ENCODE data around the gene RIPOR3. TPM values are rescaled to one million over a fixed set of nuclear protein-coding genes. Genes with fewer than 3 reads are reported as not detected.

Gene RIPOR3
- total RNA-seq, 2 experiments from 2014 or later: 0.53 TPM; not detected in 1

DNA sequence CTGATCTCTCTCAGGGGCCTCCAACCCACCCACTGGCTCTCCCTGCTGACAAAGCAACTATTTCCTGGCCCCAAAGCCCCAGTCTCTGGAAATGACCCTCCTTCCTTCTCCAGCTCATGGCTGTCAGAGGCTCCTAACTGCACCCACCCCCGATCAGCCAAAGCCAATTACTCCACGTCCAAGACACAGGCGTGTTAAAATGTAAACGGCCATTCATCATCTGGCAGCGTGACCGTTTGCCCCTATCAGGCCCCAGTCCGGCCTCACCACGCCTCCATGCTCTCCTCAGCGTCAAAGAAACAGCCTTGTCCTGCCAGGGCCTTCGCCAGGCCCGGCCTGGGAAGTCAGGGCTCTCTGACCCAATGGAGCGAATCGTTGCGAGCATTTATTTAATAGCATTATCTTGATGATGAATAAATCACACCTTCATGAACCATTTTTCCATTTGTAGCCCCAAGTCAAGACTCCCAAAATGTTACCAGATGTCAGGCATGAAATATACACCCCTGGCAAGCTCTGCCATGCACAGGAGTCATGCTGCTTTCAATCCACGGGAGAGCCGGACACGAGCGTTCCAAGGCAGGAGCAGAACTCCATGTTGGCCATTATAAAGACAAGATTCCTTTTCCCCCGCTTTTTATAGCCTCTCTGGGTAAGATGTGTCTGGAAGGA is 17.7 kb downstream of the RIPOR3 start:
- Histone ChIP-seq H3K27ac (ENCODE audit: low read depth, low read length, poor library complexity, severe bottlenecking) (no peak overlapping the region), H3K4me1 (ENCODE audit: insufficient read depth, low read length, poor library complexity, severe bottlenecking) (no peaks in the 10 kb centered on the region), H2AFZ (ENCODE audit: low read length) (no peak overlapping the region), H3K9me3 (ENCODE audit: low read length) (no peaks in the 10 kb centered on the region), H4K20me1 (ENCODE audit: insufficient read depth, low read length) (no peaks in the 10 kb centered on the region), H3K36me3 (ENCODE audit: insufficient read depth, low read length) (no peaks in the 10 kb centered on the region), H3K4me2 (ENCODE audit: low read length) (no peak overlapping the region), H3K4me3 (ENCODE audit: low read depth, low read length, poor library complexity, severe bottlenecking) (no peak overlapping the region), H3K9me2 (ENCODE audit: insufficient read depth, low read length) (no peaks in the 10 kb centered on the region), H3K79me2 (ENCODE audit: insufficient read depth, low read depth, low read length) (no peaks in the 10 kb centered on the region)
- ChIA-PET CTCF (ENCODE audit: unreplicated experiment) (no interaction called here), POLR2A (no interaction called here)
- BruUV-seq (replicated peaks): no TSS peak
- DNase-seq (ENCODE audit: low spot score): no peak
- intact Hi-C loops (cut with micrococcal nuclease; ENCODE audit: unreplicated experiment): no loop called here
- no peak for TF ChIP-seq EZH2phosphoT487 (IDR thresholded peaks at IDR 0.05; ENCODE audit: borderline replicate concordance, low read depth, low read length)
- TF ChIP-seq, protein P1, sequence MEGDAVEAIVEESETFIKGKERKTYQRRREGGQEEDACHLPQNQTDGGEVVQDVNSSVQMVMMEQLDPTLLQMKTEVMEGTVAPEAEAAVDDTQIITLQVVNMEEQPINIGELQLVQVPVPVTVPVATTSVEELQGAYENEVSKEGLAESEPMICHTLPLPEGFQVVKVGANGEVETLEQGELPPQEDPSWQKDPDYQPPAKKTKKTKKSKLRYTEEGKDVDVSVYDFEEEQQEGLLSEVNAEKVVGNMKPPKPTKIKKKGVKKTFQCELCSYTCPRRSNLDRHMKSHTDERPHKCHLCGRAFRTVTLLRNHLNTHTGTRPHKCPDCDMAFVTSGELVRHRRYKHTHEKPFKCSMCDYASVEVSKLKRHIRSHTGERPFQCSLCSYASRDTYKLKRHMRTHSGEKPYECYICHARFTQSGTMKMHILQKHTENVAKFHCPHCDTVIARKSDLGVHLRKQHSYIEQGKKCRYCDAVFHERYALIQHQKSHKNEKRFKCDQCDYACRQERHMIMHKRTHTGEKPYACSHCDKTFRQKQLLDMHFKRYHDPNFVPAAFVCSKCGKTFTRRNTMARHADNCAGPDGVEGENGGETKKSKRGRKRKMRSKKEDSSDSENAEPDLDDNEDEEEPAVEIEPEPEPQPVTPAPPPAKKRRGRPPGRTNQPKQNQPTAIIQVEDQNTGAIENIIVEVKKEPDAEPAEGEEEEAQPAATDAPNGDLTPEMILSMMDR (conservative IDR thresholded peaks at IDR 0.05; ENCODE audit: low read length): no peak

DNA sequence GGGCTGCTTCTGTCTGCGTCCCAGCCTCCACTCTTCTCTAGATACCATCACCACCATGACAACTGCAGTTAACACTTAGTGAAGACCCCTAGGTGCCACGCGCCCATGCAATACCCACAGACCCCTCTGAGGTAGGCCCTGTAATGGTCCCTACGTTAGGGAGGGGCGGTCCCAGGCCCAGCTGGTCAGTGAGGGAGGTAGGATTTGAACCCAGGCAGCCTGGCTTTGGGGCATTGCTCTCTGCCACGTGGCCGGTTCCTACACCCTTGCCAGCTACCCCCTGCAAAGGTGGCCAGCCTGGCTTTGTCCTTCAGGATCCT is 18.2 kb downstream of the RIPOR3 start:
- Histone ChIP-seq H3K4me1 (ENCODE audit: insufficient read depth, low read length, poor library complexity, severe bottlenecking) (no peaks in the 10 kb centered on the region), H3K9me3 (ENCODE audit: low read length) (no peaks in the 10 kb centered on the region), H3K36me3 (ENCODE audit: insufficient read depth, low read length) (no peaks in the 10 kb centered on the region), H3K79me2 (ENCODE audit: insufficient read depth, low read depth, low read length) (no peaks in the 10 kb centered on the region), H3K27ac (ENCODE audit: low read depth, low read length, poor library complexity, severe bottlenecking) (no peak overlapping the region), H3K9me2 (ENCODE audit: insufficient read depth, low read length) (no peaks in the 10 kb centered on the region), H3K4me2 (ENCODE audit: low read length) (no peak overlapping the region), H4K20me1 (ENCODE audit: insufficient read depth, low read length) (no peaks in the 10 kb centered on the region), H2AFZ (ENCODE audit: low read length) (no peak overlapping the region), H3K4me3 (ENCODE audit: low read depth, low read length, poor library complexity, severe bottlenecking) (no peak overlapping the region)
- intact Hi-C loops (cut with micrococcal nuclease; ENCODE audit: unreplicated experiment): no loop called here
- TF ChIP-seq, protein P1 (conservative IDR thresholded peaks at IDR 0.05; ENCODE audit: low read length): no peak
- TF ChIP-seq EZH2phosphoT487 (IDR thresholded peaks at IDR 0.05; ENCODE audit: borderline replicate concordance, low read depth, low read length): no peak
- ChIA-PET POLR2A (no interaction called here), CTCF (ENCODE audit: unreplicated experiment) (no interaction called here)
- DNase-seq (ENCODE audit: low spot score): no peak
- no TSS peak for BruUV-seq (replicated peaks)

DNA sequence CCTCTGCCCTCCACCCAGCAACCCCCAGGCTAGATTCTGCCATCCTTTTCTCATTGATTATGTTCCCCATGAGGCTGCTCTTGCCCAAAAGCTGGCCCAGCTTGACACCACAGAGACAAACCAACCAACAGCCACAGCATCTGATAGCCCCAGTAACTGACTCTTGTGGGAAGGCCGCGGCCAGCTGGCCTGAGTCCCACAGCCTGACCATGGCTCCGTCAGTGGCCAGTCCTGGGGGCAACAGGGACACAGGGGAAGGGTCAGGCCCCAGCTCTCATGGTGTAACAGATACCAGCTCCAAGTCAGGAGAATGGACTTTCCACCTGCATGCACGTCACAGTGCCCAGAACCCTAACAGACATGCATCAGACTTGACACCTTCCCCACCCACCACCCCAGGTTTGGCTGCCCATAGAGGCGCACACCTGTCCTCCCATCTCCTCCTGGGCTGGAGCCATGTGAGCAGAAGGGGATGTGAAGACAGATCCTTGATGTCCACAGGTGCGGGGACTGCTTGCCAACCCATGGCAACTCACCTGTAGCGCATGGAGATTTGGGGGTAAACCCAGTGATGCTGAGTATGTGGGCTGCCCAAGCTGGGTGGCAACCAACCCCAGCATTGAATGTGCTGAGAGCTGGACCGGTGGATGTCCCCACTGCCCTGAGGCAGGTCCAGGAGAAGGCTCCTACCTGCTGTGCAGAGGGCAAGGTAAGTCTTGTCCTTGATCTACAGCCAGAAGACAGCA is 18.8 kb downstream of the RIPOR3 start:
- BruUV-seq (replicated peaks): no TSS peak
- H3K79me2 ChIP-seq (ENCODE audit: insufficient read depth, low read depth, low read length): no peaks in the 10 kb centered on the region
- no peak for TF ChIP-seq EZH2phosphoT487 (IDR thresholded peaks at IDR 0.05; ENCODE audit: borderline replicate concordance, low read depth, low read length)
- TF ChIP-seq, protein P1 (conservative IDR thresholded peaks at IDR 0.05; ENCODE audit: low read length): no peak
- ChIA-PET POLR2A (no interaction called here), CTCF (ENCODE audit: unreplicated experiment) (no interaction called here)
- H3K9me2 ChIP-seq (ENCODE audit: insufficient read depth, low read length): no peaks in the 10 kb centered on the region
- H3K4me2 ChIP-seq (ENCODE audit: low read length): no peak overlapping the region
- no peak overlapping the region for H2AFZ ChIP-seq (ENCODE audit: low read length)
- H3K36me3 ChIP-seq (ENCODE audit: insufficient read depth, low read length): no peaks in the 10 kb centered on the region
- H3K4me1 ChIP-seq (ENCODE audit: insufficient read depth, low read length, poor library complexity, severe bottlenecking): no peaks in the 10 kb centered on the region
- no peaks in the 10 kb centered on the region for H4K20me1 ChIP-seq (ENCODE audit: insufficient read depth, low read length)
- intact Hi-C loops (cut with micrococcal nuclease; ENCODE audit: unreplicated experiment): no loop called here
- no peak for DNase-seq (ENCODE audit: low spot score)
- H3K9me3 ChIP-seq (ENCODE audit: low read length): no peaks in the 10 kb centered on the region
- H3K27ac ChIP-seq (ENCODE audit: low read depth, low read length, poor library complexity, severe bottlenecking): no peak overlapping the region
- H3K4me3 ChIP-seq (ENCODE audit: low read depth, low read length, poor library complexity, severe bottlenecking): no peak overlapping the region

All from OCI-LY7 (cell line).